Omental fat pad (tissue), 4 donors: ENCODE data around the gene CCNC. TPM values are rescaled to one million over a fixed set of nuclear protein-coding genes. Genes with fewer than 3 reads are reported as not detected.

ENCODE experiments used
- ATAC-seq: fragments of 150-250 bp; one replicate; pipeline ENCODE4 v1.9.1; 2016; ENCODE audit warnings: mild to moderate bottlenecking, moderate library complexity; ENCODE audit not compliant: low FRiP score
- DNase-seq: peaks from one replicate; pipeline ENCODE4 v3.0.0-alpha.2; 2019; ENCODE audit warnings: low spot score
- CTCF ChIP-seq, 3 donors: fragments of 450-650 bp; IDR thresholded peaks; one replicate each; pipeline ENCODE4 v1.5.1; 2016 to 2017; ENCODE audit warnings: antibody characterized with exemption in 3 of 3, mild to moderate bottlenecking in 3 of 3, moderate library complexity in 2 of 3
- total RNA-seq, 4 donors: library from RNA; depleted of rRNA; stranded (reverse); fragments of >200 nt; gene quantifications; one replicate each; pipeline ENCODE4 v1.1.0, GENCODE V29; 2016

The CCNC gene
- total RNA-seq, result 10 to 100 TPM; 49.6 to 59.9 (median 50.3) TPM

- peak; percentile 99 for ATAC-seq
- TF ChIP-seq CTCF (IDR thresholded peaks at IDR 0.05), result no peak
- DNase-seq, result peak; percentile 67
Measured at GRCh38 chr6:99568103-99568933, at the start of gene CCNC. CCNC (minus strand) TSS chr6:99568660; CDS start chr6:99568527, 133 bp downstream.

GRCh38 chr6:99617131-99617530 lies 48.7 kb upstream of the CCNC start:
- ATAC-seq, result no peak
- no peak for TF ChIP-seq CTCF (IDR thresholded peaks at IDR 0.05)
- DNase-seq, result no peak

GRCh38 chr6:99614430-99615186 lies 46.1 kb upstream of the CCNC start:
- DNase-seq (no peak), ATAC-seq (no peak)

GRCh38 chr6:99613705-99614429 lies 45.4 kb upstream of the CCNC start:
- ATAC-seq, result peak; percentile 24
- TF ChIP-seq CTCF (IDR thresholded peaks at IDR 0.05), result no peak
- no peak for DNase-seq

More at GRCh38 chr6:99614430-99615186, 46.1 kb upstream of the CCNC start:
- no peak for TF ChIP-seq CTCF (IDR thresholded peaks at IDR 0.05)

GRCh38 chr6:99613409-99613704 lies 44.9 kb upstream of the CCNC start:
- DNase-seq (no peak), ATAC-seq (peak; percentile 60)
- TF ChIP-seq CTCF (IDR thresholded peaks at IDR 0.05), result no peak

- no peak for TF ChIP-seq CTCF (IDR thresholded peaks at IDR 0.05)
- ATAC-seq (no peak), DNase-seq (no peak)
Measured at GRCh38 chr6:99612551-99613408, 44.3 kb upstream of the CCNC start.
